GM19324 (cell line): Measurements from ENCODE around the gene CALD1.
A peak's percentile ranks its signal among the peaks of the same experiment; 100 is the strongest.

Source experiments
- ATAC-seq: cut with Tn5 transposase; IDR thresholded peaks from one replicate; pipeline ENCODE4 v1.9.1; 2021; ENCODE audit warnings: mild to moderate bottlenecking, moderate library complexity; ENCODE audit not compliant: unreplicated experiment, low FRiP score

Gene CALD1

DNA sequence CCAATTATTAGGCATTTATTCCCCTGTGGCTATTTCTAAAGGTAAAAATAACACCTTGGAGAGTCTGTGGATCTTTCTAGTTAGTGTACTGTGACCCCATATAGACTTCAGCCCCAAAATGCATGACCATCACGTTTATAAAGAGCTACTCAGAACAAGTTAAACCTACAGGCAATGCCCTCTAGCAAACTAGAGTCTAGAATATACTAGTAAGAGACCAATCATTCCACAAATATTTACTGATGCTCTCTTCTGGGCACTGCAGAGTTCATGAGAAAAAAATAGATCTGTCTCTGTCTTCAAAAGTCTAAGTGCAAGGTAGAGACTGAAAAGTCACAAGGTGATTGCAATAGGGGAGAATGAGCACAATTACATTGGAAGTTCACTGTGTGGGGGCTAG, 20.5 kb upstream of the CALD1 start:
- ATAC-seq = no peak

DNA sequence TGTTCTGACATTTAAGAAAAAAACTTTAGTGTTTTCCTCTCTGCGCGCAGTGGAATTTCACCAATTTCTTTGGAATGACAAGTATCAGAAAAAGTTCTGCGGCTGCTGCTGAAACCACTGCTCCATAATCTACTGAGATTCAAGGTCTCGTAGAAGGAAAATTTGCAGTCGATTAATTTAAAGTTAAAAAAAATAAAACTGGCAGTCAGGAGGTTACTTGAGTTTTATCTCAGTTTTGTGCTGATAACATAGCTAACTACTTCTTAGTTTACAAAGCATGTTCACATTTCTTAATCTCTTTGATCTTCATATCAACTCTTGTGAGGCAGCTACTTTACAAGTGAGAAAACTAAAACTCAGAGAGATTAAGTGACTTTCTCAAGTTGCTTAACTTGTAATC, 18.2 kb upstream of the CALD1 start:
- no peak for ATAC-seq

GRCh38 chr7:134763960-134764359, 15.5 kb upstream of the CALD1 start:
- ATAC-seq = no peak

- ATAC-seq = no peak
Measured at GRCh38 chr7:134764365-134764764, 15.1 kb upstream of the CALD1 start.

DNA sequence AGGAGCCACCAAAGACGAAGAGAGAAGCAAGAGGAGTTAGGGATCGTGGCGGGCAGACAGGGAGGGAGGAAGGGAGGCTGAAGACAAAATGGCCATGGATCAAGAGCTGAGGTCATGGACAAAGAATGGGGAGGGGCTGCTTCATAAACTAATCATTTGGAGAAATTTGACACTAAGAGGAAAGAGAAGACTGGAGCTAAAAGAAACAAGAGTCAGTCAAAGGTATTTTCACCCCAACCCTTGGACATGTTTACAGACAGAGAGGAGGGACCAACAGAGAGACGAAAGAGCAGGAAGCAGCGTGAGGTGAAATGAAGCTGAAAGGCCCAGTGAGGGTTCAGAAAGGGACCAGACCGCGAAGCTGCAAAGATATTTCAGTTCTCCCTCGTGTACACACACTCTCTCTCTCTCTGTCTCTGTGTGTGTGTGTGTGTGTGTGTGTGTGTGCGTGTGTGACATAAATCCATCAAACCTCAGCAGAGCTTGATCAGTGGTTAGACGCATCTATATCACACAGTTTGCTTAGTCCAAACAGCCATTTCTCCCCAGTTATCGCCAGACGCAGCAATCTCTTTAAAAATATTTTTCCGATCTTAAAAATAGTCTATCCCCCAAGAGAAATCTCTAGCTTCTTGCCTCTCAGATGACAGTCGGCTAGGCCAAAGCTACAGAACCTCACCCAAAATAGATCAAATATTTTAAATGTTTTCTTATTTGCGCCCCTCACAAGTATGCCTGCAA, 12.5 kb upstream of the CALD1 start:
- peak; percentile 81 for ATAC-seq

DNA sequence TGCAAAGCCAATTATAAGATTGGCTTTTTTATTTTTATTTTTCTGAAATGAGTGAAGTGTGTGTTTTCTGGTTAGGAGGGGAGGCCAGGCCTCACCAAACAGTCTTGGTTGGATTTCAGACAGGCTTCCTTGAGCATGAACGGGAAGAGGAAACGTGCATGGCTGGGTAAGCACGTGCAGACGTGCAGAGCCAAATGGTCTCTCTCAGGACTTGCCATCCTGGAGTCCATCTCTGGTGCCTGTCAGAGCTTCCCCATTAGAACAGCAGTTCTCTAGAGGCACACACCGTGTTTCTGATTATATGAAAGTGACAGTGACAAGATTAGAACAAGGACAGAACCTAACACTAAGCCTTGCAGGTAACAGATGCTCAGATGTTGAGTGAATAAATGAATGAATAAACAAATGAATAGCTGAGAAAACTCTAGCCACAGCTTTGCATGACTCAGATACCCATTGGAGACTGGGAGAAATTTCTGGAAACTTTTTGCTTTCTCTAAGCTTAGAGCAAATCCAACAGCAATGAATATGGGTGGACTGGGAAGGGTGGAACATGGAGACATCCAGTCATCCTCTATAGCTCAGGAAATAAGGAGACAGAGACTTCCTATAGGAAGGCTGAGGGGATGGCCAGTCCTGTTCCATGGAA, 11.8 kb upstream of the CALD1 start:
- no peak for ATAC-seq

DNA sequence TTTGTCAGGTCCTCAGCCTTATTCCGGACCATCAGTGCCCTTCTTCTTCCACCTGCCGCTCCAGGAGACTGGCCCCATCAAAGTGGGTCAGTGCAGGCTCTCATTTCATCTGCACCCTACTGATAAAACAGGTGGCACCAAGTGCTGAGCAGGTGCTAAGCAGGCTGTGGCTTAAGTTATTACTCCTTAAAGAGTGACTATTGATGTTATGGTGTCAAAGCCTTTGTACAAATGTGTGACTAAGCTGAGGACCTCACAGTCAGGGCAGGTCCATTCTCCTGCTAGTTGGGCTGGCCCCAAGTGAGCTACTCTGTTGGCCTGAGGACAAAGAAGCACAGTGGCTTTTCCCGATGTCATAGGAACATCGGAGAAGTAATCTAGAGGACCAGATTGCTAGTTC, 11.2 kb upstream of the CALD1 start:
- no peak for ATAC-seq

GRCh38 chr7:134770676-134771075, 8.8 kb upstream of the CALD1 start:
- no peak for ATAC-seq

GRCh38 chr7:134771111-134771510, 8.3 kb upstream of the CALD1 start:
- no peak for ATAC-seq

DNA sequence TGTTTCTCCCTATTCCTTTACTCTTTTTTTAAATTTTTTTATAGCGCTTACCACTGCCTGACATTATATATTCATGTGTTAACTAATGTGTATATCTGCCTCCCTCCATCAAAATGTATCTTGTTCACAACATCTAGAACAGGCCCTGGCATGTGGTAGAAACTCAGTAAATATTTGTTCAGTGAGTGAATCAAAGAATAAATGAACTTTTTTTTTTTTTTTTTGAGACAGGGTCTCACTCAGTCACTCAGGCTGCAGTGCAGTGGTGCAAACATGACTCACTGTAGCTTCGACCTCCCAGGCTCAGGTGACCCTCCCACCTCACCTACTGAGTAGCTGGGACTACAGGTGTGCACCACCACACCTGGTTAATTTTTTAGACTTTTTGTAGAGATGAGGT, 7.5 kb upstream of the CALD1 start:
- no peak for ATAC-seq

DNA sequence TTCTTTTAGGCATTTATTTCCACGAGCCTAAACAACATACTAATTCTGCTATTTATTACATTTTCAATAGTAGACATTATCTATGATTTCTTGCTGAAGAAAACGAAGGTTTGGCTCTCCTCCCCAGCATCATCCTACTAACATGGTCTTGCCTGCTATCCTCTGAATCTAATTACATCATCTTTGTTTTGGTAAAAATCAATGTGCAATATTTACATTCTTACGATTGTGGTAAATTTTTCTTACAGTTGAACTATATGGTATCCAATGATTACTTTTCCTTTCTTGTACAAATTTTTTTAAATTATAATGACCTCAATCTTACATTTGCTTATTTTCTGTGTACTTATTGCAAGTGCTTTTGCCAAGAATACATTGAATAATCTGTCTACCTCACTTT, 7.0 kb upstream of the CALD1 start:
- no peak for ATAC-seq

DNA sequence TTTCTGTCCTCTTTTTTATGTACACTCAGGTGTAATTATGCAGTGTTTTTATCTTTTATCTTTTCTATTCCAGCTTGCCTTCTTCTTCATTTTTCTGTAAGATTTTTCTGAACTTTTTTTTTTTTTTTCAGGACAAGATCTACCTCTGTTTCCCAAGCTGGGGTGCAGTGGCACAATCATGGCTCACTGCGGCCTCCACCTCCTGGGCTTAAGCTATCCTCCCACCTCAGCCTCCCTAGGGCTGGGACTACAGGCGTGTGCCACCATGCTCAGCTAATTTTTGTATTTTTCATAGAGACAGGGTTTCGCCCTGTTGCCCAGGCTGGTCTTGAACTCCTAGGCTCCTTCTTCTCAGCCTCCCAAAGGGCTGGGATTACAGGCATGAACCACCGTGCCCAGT, 6.3 kb upstream of the CALD1 start:
- no peak for ATAC-seq

DNA sequence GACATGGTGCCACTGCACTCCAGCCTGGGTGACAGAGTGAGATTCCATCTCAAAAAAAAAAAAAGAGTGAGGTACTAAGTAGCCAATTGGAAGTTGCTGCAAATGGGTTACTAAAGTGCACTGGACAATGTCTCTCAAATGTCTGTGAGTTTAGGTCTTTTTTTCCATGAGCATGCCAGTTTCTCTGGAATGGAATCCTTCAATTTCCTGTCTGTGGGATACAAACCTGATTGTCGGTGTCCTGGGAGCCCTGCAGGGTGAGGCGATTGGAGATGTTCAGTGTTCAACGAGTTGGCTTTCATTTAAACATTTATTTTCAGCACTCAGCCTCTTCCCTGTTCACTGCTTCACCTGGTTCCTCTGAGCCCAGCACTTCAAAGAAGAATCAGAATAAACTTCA, 5.3 kb upstream of the CALD1 start:
- ATAC-seq = no peak

- no peak for ATAC-seq
Measured at GRCh38 chr7:134777470-134777869, 2.0 kb upstream of the CALD1 start.

GRCh38 chr7:134777908-134778580, 1.4 kb upstream of the CALD1 start:
- ATAC-seq = no peak

- no peak for ATAC-seq
Measured at GRCh38 chr7:134779741-134780065, 269 bp downstream of the CALD1 start.

GRCh38 chr7:134780166-134780828, 863 bp downstream of the CALD1 start:
- no peak for ATAC-seq

DNA sequence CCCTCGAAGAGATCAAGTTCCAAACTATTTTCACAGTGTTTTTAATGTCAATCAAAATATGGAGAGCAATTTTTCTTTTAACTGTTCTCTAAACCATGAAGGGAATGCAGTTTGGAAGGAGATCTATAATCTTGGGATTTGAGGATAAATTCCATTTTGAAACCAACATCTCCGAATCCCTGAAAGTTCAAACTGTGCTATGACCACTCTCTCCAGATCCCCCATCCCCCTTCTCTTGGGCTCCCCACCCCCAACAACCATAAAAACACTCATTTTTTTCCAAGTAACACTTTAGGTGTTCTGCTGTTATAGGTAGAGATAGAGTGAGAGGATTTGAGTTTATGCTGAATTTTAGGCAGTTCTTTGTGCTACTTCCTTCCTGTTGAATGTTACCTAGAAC, 1.7 kb downstream of the CALD1 start:
- no peak for ATAC-seq

DNA sequence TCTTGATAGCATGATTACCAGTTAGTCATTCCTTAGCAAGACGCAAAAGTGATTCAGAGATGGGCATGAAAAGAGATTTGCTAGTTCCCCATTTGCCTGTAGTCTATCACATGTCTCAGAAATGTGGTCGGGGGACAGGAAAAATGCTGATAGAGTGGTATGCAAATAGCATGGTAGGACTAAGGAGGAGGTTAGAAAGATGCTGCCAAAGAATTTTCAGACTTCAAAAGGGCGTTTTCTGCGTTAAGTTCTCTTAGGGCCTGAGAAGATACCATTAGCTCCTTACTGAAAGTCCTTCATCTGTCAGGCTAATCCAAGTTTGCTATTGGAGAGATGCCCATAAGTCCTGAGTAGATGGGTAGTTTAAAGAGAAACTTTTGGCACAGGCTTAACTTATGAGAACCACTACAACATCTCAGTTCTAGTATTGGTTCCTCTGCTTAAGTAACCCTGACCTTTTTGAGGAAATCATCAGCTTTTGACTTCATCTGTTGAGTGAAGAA, 2.7 kb downstream of the CALD1 start:
- ATAC-seq = peak; percentile 76

DNA sequence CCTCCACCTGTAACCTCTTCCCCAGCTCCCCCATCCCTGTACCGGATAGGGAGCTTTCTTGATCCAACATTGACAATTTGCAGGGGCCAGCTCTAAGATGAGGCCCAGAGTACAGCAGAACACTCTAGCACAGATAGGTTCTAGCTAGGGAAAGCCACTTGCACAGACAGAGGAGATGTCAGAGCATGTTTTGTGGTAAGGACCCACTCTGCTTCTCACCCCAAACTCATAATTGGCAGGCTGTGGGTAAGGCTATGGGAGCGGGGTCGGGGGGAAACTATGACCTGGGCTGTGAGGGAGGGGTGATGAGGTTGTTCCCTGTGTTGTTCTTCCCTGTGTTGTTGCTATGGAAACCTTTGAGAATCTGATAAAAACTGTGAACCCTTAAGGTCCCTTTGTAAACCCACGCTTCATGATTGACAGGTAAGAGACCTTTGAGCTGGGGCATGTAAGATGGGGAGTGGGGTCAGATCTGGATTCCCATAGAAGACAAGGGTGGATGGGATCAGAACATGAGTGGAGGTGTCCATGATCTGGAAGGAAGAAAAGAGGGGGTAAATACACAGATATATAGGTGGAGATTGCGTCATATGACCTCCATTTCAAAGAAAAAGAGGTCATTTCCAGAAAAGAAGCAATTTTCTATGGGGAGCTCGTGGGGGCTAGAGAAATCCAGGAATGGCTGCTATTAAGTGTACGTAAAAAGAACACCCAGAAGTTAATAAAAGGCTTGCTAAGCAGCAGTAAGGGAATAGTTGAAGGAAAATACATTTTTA, 4.0 kb downstream of the CALD1 start:
- ATAC-seq = no peak
